Stimulated activated CD8-positive, alpha-beta memory T cell treated with anti-CD3 and anti-CD28 coated beads, Interleukin-12 subunit alpha, Interleukin-12 subunit beta, amount 100 ng/mL, for 24 hours (primary cell): ENCODE data around the gene SND1.
A peak's percentile ranks its signal among the peaks of the same experiment; 100 is the strongest.

Experiments
- DNase-seq: peaks from one replicate; pipeline ENCODE4 v3.0.0-alpha.2; 2020; ENCODE audit errors: extremely low read depth

The SND1 gene

DNA sequence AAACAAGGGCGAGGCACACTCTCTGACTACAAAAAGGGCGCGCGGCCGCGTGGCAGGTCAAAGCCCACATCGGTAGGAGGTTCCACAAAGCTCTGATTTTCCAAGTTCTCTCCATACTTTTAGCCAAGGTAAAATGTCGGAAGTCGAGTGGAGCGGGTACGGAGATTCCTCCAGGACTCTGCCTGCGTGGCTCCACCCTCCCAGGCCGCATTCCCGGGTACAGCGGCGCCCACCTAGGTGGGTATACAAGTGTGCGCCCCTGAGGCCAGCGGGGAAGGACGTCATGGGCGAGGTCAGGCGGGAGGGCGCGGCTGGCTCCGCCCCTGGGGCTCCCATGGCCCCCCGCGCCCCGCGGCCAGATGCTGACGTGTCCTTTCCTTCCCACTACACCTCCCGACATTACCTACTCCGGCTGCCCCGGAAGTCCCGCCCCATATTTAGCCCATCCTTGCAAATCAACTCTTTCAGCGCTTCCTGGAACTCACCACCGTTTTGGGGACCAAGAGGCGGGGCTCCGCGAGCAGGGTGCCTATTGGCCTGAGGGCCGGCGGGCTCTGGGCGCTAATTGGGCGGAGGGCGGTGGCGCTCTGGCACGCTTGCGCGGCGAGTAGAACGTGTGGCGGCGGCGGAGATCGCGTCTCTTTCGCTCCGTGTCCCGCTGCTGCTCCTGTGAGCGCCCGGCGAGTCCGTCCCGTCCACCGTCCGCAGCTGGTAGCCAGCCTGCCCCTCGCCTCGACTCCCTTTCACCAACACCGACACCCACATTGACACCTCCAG, at the start of gene SND1:
SND1 (plus strand) TSS at position 639 of the 777 bp plus-strand sequence. CDS start 180 bp downstream, outside the sequence.
- DNase-seq: peak; percentile 99

DNA sequence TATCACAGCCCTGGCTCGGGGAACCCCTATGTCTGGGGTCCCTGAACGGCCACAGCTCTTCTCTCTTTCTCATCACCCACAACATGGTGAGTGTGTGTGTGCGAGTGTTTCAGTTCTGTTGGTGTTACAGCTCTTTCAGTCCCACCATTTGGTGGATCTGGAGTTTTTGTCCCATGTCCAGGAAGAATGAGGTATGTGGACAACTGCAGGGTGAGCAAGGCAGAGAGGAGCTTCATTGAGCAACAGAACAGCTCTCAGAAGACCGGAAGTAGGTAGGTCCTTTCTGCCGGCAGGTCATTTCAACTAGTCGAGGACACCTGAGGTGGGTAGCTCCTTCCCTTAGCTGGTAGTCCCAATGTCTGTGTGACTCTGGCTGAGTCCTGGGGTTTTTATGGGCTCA, 43.5 kb upstream of the SND1 start:
- no peak for DNase-seq

DNA sequence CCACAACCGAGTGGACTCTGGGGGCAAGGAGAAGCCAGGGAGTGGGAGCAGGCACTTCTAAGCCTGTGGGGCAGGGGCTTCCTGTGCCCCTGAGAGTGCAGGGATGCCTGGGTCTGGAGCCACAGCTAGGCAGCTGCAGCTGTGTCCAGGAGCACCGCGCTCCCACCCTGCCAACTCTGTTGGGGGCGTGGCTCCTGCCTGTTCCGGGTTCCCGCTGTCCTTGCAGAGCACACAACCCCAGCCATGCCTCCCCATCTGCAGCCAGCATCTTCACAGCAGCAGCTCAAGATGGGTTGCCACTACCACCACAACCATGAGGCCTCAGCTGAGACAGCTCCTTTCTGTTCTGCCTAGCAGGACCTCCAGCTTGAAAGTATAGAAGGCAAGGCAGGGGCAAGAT, 42.7 kb upstream of the SND1 start:
- no peak for DNase-seq

DNA sequence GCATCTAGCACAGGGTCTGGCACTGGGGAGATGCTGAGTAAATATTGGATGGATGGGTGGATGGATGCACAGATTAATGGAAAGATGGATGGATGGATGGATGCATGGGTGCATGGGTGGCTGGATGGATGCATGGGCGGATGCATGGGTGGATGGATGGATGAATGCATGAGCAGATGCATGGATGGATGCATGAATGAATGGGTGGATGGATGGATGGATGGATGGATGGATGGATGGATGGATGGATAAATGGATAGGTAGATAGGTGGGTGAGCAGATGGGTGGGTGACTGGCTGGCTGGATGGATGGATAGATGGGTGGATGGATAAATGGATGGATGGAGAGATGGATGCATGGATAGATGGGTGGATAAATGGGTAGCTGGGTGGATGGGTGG, 39.7 kb upstream of the SND1 start:
- DNase-seq: no peak

DNA sequence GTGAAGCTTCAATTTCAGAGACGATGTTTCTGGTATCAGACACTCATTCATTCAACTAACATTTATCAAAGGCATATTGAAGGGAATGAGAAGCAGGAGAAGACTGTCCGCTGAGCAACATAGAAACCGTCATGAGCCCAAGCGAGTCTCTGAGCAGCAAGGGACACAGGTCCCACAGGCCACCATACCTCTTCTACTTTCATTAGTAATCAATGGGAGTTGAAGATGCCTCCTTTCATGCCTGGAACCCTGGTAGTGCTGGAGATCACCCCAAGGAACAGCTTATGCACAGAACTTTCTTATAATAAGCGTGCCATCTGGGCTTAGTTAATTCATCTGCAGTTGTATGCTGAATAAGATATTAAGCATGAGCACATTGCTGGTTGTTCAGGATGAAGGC, 35.3 kb upstream of the SND1 start:
- no peak for DNase-seq

DNA sequence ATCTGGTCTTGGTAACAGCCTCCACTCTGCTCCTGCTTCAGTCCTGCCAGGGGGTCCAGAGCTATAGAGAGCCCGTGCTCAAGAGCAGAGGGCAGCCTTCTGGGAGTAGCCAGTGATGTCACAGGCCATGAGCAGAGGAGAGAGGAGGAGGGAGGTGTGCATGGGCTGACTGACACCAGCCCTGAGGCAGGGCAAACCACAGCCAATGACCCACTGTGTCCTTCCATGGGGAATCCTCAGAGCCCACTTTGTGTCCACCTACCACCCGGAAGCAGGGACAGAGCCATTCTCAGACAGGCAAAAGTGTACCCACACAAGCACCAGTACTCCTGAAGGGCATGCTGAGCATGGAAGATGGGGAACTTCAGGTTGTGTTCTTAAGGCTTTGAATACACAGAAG, 34.0 kb upstream of the SND1 start, which contains the start of gene PAX4:
PAX4 (minus strand) TSS at position 101 of the 400 bp plus-strand sequence. CDS start 2,214 bp downstream, outside the sequence.
- DNase-seq: no peak

DNA sequence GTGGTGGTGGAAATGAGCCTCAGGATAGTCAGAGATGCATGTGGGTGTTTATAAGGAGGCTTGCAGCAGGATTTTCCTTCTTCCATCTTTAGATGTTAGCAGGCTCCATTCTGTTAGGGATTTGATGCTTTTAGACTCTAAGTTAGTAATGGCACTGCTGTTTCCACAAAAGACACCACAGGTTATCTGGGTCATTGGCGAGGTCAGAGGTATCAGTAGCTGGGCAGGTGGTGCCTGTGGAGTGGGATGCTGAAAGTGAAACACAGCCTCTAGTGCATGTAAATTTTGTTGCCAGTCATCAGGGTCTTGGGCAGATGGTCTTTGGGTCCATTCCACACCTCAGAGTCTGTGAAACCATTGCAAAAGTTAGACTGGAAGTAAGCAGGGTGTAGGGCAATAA, 33.2 kb upstream of the SND1 start:
- DNase-seq: no peak

DNA sequence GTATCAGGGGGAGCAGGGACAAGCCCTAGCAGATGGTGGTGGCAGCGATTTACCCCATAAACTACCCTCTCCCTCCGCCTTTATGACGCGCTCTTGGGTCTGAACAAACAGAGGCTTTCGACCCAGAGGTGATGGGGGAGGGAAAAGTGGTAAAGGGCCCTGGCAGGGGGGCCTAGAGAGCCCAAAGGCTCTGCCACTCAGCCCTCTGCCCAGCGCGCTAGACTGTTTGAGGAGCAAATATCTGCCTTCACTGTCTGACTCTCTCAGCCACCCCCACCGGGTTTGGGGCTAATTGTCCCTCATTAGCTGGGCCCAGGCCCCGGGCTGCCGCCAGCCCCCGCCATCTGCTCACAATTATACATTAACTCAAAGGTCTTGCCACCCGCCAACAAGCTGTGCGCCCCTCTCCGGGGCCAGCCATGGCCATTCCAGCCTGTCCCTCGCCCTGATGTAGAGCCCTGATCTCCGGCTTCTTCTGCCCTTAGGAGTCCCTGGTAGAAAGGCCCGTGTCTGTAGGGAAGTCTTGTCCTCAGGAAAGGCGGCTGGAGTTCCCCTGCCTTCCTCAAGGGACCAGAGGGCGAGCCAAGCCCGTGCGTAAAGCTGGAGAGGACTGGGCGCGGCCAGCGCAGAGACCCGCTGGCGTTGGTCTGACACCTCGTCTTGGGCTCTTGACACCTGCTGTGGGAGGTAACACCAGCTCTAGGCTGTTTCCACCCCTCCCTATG, 32.2 kb upstream of the SND1 start:
- DNase-seq: no peak

DNA sequence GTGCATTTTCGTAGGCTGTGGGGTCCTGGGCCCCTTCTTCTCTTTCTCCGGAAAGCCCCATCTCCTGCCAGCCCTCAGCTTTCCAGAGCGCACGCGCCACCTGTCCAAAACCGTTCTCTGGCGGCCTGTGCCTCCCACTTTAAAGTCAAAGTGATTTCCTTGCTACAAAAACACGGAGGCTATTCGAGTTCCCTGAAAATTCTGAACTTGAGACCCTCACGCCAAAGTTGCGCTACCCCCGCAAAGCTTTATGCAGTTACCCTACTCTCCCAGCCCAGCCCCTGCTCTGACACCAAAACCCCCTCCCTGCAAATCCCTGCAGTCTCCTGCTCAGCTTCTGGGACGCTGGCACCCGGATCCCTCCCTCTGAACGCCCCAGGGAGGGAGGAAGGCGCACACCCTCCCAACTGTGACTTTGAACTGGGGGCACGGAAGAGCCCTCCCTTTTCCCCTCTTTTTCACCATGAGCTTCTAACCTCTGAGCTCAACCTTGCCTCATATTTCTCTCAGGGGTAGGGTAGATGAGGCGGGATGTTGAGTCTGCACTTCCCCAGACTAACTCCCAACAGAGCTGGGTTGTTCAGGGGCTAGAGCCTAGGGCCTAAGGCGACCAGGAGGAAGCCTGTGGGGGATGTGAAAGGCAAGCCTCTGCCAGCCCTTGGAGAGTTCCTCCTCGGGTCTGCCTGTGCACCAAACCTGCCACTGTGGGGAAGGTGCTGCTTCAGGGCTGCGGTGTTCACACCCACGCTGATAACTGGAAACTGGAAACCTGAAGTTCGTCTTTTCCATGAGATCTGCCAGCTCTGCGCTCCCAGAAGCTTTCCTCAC, 31.4 kb upstream of the SND1 start:
- DNase-seq: no peak

DNA sequence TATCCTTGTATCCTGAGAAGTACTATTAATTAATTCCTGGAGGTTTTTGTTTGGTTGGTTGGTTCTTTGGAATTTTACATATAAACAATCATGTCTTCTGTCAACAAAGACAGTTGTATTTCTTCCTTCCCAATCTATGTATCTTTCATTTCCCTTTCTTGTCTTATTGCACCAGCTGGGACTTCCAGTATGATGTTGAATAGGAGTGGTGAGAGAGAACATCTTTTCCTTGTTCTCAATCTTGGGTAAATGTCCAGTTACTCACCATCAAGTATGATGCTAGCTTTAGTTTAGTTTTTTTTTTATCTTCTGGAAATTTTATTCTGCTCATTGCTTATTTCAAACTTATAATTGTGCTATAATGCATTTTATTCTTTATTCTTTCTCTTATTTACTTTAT, 26.7 kb upstream of the SND1 start:
- no peak for DNase-seq

DNA sequence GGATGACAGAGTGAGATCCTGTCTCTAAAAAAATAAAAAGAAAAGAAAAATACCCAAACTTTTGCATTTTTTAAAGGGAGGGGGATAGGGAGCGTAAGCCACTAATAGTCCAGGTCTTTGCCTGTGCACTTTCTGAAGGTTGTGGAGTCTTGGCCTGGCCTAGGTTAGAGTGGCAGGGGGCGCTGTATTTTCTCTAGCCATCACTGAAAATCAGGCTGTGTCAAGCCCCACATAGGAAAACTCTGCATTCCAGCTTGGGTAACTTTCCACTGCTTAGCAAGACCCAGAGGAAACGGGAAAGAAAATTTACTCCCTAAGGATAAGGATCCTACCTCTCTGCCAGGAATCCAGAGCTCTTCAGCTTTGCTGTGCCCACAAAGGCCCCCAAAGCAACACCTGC, 23.5 kb upstream of the SND1 start:
- DNase-seq: no peak

DNA sequence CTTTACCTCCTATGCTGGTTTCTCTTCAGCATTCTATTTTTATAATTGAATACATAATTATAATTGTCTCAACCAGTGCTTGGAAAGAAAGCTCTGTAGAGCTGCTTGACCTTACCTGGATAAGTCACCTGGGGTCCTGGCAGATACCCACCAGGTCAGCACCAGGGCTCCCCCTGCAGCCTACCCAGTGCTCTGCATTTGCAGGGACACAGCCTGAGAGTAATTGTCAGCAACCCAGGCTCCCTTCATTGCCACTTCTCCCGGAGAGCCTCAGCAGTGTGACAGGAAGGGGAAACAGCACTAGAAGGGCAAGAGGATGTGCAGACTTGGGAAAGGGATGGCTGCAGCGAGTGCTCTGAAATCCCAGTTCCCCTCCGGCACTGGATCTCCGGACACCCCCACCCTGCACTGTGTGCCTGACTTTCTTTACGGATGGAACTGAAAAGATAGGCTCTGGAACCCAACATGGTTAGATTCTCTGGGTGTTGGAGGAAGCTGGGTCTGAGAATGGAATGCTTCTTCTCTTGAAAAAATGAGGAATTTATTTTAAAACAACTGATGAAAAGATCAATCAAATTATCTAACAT, 22.6 kb upstream of the SND1 start:
- no peak for DNase-seq

DNA sequence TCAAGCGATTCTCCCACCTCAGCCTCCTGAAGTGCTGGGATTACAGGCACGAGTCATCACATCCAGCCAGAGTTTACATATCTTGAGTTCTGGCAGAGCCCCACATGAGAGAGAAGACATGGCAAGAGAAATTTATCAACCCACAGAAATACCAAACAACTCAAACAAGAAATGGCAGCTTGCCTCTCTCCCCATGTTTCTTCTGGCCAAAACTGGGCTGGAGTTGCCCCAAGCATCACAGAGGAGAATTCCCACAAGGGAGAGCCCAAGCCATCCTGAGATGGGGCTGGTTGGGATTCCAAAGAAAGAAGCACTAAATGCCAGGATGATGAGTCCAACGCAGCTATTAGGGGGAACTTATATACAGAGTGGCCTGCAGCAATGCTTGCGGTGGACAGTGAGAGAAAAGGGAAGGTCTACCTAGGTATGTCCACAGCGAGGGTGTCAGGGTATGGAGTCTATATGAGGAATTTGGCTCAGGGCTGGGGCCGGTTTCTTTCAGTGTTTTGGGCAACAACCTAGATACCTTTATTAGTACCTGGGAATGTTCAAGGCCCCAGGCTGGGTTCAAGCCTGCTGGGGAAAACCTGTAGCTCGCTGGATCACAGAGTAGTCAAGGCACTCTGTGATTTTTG, 19.6 kb upstream of the SND1 start:
- no peak for DNase-seq

DNA sequence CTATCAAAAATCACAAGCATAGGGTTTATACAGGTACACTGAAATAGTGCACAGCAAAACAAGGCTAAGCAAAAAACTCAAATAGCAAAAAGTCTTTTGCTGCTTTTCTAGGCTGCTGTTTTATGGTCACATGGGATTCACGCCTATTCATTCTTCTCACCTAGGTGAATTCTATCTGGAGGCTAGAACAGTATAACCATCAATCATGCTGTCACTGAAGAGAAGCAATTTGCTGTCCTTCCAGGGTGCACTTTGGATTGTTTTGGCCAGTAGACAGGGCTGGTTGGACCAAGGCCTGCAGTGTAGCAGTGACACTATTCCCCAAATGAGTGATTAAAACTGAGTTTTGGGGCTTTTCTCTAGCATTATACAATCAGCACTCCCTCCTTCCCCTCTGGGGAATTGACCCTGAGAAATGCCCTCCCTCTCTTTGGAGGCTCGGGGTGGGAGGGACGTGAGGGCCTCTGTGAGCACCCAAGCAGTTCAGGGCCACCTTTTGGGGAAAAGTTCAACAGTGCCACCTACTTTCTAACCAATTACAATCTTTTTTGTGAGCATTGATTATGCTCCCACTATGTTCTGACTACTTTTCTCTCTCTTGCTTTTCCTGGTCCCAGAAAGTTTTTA, 16.2 kb upstream of the SND1 start:
- DNase-seq: no peak

DNA sequence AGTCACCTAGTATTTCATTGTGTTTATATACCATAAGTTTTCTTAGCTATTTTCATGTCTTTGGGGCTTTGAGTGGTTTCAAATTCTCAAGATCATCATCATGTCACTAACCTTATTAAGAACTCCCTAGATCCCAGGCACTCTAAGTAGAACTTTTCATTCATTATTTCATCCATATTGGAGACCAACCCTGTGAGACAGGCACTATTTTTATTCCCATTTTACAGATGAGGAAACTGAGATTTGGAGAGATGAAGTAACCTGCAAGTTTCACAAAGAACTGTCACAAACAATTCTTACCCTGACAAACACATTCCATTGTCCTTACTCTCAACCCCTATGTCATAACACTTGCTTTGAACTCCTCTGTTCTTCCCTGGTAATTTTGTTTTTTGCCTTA, 13.8 kb upstream of the SND1 start:
- no peak for DNase-seq

DNA sequence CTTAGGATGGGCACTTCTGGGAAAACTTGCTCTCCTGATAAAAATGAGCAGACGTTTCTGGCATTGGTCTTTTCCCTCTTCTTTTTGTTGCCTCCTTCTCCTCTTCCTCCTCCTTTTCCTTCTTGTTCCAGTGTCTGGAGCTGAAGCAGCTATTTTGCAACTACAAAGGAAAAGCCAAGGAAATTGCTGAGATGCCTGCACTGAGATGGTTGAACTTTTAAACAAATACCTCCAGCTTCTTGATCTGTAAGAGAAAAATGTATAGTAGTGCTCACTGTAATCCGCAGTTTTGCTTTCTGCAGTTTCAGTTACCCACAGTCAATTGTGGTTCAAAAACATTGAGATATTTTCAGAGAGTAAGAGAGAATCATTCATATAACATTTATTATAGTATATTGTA, 7.5 kb upstream of the SND1 start:
- DNase-seq: no peak

DNA sequence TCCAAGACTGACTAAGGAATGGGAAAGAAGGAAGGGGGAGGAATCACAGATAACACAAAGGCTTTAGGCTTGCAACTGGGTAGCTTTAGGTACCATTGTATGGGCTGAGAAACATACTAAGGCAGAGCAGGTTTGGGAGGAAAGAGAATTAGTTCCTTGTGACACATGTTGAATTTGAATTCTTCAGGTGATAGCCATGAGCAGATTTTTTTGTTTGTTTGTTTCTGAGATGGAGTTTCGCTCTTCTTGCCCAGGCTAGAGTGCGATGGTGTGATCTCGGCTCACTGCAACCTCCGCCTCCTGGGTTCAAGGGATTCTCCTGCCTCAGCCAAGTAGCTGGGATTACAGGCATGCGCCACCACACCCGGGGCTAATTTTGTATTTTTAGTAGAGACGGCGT, 4.4 kb upstream of the SND1 start:
- no peak for DNase-seq

DNA sequence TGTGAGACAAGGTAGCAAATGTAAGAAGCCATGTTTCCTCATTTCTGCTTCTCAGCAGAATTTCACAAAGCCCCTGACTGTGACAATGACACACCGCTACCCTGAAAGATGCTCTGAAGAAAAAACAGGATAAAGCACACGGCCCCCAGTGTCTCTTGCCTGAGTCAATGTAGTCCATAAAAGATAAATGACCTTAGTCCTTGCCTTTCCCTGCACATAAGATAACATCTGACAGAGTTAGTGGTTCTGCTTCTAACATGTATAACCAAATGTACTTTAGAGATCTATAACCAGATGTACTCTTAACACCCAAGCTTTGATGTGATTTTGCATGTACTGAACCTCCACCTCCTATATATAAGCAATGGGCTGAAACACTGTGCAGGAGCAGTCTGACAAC, 3.0 kb upstream of the SND1 start:
- DNase-seq: no peak

DNA sequence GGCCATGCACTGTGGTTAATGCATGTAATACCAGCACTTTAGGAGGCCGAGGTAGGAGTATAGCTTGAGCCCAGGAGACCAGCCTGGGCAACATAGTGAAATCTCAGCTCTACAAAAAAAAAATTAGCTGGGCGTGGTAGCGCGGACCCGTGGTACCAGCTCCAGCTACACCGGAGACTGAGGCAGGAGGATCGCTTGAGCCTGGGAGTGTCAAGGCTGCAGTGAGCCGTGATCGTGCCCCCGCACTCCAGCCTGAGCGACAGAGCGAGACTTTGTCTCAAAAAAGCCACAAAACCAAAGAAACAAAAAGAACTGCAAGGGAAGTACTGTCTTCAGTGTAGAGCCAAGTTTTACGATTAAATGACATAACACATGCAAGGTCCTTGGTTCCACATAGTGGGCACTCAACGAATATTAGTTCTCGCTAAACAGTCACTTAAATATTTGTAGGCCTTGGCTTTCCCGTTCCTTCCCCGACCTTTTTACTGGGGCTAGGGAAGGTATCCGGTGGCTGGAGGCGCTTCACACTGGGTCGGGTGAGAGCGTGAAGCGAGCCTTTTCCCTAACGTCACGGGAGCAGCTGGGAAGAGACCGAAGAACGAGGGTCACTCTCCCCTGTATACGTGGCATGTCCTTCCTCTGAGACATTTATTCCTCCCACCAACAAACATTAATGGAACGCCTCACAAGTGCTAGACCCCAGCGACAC, 993 bp upstream of the SND1 start:
- DNase-seq: no peak
